Endothelial cell of umbilical vein (primary cell): ENCODE data around the gene HDAC8. TPM values are rescaled to one million over a fixed set of nuclear protein-coding genes. Genes with fewer than 3 reads are reported as not detected.

Experiments
- BruUV-seq: library from RNA; stranded (reverse); fragments of 400-500 nt; replicated peaks from 2 replicates; lab custom pipeline; 2021; lab: Mats Ljungman, UMichigan
- CTCF ChIA-PET: fragments of 300-600, 350-600 bp; sonication (Branson Sonifier 250); formaldehyde crosslinking; loops from one replicate; lab custom pipeline; 2021; ENCODE audit warnings: antibody characterized with exemption, inconsistent platforms; lab: Charles Lee
- POLR2A ChIA-PET: fragments of 300-600, 350-600 bp; sonication (Branson Sonifier 250); formaldehyde crosslinking; loops from one replicate; lab custom pipeline; 2021; ENCODE audit warnings: antibody characterized with exemption, inconsistent platforms; lab: Charles Lee
- DNase-seq: peaks from one replicate; pipeline ENCODE4 v3.0.0-alpha.2; 2011; ENCODE audit warnings: low read depth, low spot score
- FAIRE-seq: peaks from 2 replicates; lab custom pipeline; 2011; peaks lifted over from hg19 to GRCh38; lab: Jason Lieb, UNC
- H2AFZ ChIP-seq: 2 replicates; pipeline ENCODE4 v1.6.0; 2012; ENCODE audit warnings: low read depth, low read length, control low read depth, inconsistent platforms
- H3K27ac ChIP-seq: 2 replicates; pipeline ENCODE4 v1.5.1; 2011; ENCODE audit warnings: low read depth, mild to moderate bottlenecking, control low read depth, low read length, moderate library complexity; ENCODE audit not compliant: insufficient read depth
- H3K27me3 ChIP-seq, 2 experiments: 2 replicates each; pipeline versions ENCODE4 v1.6.0 to v1.6.1; 2011; ENCODE audit warnings: low read length in 2 of 2, mixed read lengths in 1 of 2; ENCODE audit not compliant: control insufficient read depth in 2 of 2, insufficient read depth in 2 of 2
- H3K36me3 ChIP-seq, 2 experiments: 2 replicates in 1 of 2; 3 replicates in 1 of 2; pipeline ENCODE4 v1.5.1; 2011; ENCODE audit warnings: low read length in 2 of 2, mild to moderate bottlenecking in 1 of 2, moderate library complexity in 1 of 2; ENCODE audit not compliant: control insufficient read depth in 2 of 2, insufficient read depth in 2 of 2; ENCODE audit errors: extremely low read depth in 1 of 2
- H3K4me1 ChIP-seq: 3 replicates; pipeline ENCODE4 v1.5.1; 2011; ENCODE audit warnings: mild to moderate bottlenecking, low read length; ENCODE audit not compliant: control insufficient read depth, insufficient read depth; ENCODE audit errors: extremely low read depth
- H3K4me2 ChIP-seq: 2 replicates; pipeline ENCODE4 v1.6.1; 2011; ENCODE audit warnings: low read length, control low read depth, mixed read lengths; ENCODE audit not compliant: insufficient read depth
- H3K4me3 ChIP-seq, 3 experiments: fragments of 200-600 bp in 1 of 3; sonication (generic), shearing (Covaris generic) in 1 of 3; replicated peaks in 1 of 3; 2 replicates each; pipeline ENCODE4 v1.5.1; 2011 to 2016; ENCODE audit warnings: control low read depth in 3 of 3, low read length in 3 of 3, mild to moderate bottlenecking in 2 of 3, inconsistent platforms in 1 of 3, low read depth in 1 of 3, moderate library complexity in 1 of 3; ENCODE audit not compliant: insufficient read depth in 1 of 3
- H3K79me2 ChIP-seq: 2 replicates; pipeline ENCODE4 v1.6.0; 2012; ENCODE audit warnings: low read length, inconsistent platforms; ENCODE audit not compliant: control insufficient read depth, insufficient read depth
- H3K9ac ChIP-seq: replicated peaks from 2 replicates; pipeline ENCODE3; 2011; ENCODE audit warnings: low read length, control low read depth; ENCODE audit not compliant: insufficient read depth; ENCODE audit errors: extremely low read depth
- H3K9me1 ChIP-seq: replicated peaks from 3 replicates; pipeline ENCODE4 v1.6.0; 2011; ENCODE audit warnings: mild to moderate bottlenecking, low read length; ENCODE audit not compliant: control insufficient read depth, insufficient read depth; ENCODE audit errors: extremely low read depth
- H3K9me3 ChIP-seq: replicated peaks from 2 replicates; pipeline ENCODE4 v1.5.1; 2012; ENCODE audit warnings: low read length, inconsistent platforms; ENCODE audit not compliant: control insufficient read depth, insufficient read depth
- H4K20me1 ChIP-seq: replicated peaks from 2 replicates; pipeline ENCODE3; 2011; ENCODE audit warnings: mild to moderate bottlenecking, low read length; ENCODE audit not compliant: control insufficient read depth, insufficient read depth; ENCODE audit errors: extremely low read depth
- EZH2 ChIP-seq: IDR thresholded peaks from 2 replicates; pipeline ENCODE4 v1.6.1; 2012; ENCODE audit warnings: borderline replicate concordance, low read depth, mild to moderate bottlenecking, moderate library complexity, low read length, inconsistent platforms; ENCODE audit not compliant: severe bottlenecking
- FOS ChIP-seq: IDR thresholded peaks from 2 replicates; pipeline ENCODE4 v1.6.1; 2011; ENCODE audit warnings: mild to moderate bottlenecking, low read length, moderate library complexity, borderline replicate concordance; ENCODE audit not compliant: insufficient read depth
- GATA2 ChIP-seq: IDR thresholded peaks from 2 replicates; pipeline ENCODE4 v1.7.0; 2011; ENCODE audit warnings: low read depth, mild to moderate bottlenecking, moderate library complexity, mixed read lengths, low read length; ENCODE audit not compliant: insufficient read length, insufficient read depth
- JUN ChIP-seq: IDR thresholded peaks from 2 replicates; pipeline ENCODE4 v1.6.1; 2011; ENCODE audit warnings: borderline replicate concordance, low read depth; ENCODE audit not compliant: insufficient read length, insufficient read depth
- MYC ChIP-seq: IDR thresholded peaks from one replicate; pipeline ENCODE4 v1.6.1; 2011; ENCODE audit warnings: mild to moderate bottlenecking, low read depth, low read length
- POLR2A ChIP-seq: IDR thresholded peaks from 2 replicates; pipeline ENCODE4 v1.6.1; 2012; ENCODE audit warnings: low read depth, mild to moderate bottlenecking, control low read depth, low read length
- POLR2AphosphoS5 ChIP-seq: IDR thresholded peaks from 2 replicates; pipeline ENCODE4 v1.6.1; 2012; ENCODE audit warnings: low read depth, mild to moderate bottlenecking, control low read depth, low read length, moderate library complexity; ENCODE audit not compliant: insufficient read depth
- dilution Hi-C: fragments of 300-500 bp; cut with MboI; formaldehyde crosslinking; loops from one replicate; pipeline ENCODE4 v1.15.0; 2019; ENCODE audit warnings: low sequenced_read_pairs; ENCODE audit not compliant: extremely low pct_ligation_motif_present
- intact Hi-C: fragments of 100-400 bp; cut with micrococcal nuclease; formaldehyde crosslinking; loops from one replicate; pipeline ENCODE4 v1.10.0; 2022
- polyA plus RNA-seq, 4 experiments: library from polyadenylated mRNA; depleted of rRNA in 3 of 4; stranded (reverse) in 3 of 4; unstranded in 1 of 4; fragments of >200 nt; gene quantifications; 2 replicates each; pipeline versions ENCODE4 v1.2.1 to v1.2.3, GENCODE V29; 2011 to 2012; ENCODE audit warnings: missing spikeins in 1 of 4
- total RNA-seq: library from RNA; stranded (reverse); gene quantifications from 2 replicates; pipeline ENCODE4 v1.2.3, GENCODE V29; 2021
- TF ChIP-seq, protein P1 (sequence below): IDR thresholded peaks from 2 replicates; pipeline ENCODE4 v1.6.1; 2011; ENCODE audit not compliant: insufficient read depth, insufficient read length
- TF ChIP-seq, protein P2 (sequence below), 2 donors: IDR thresholded peaks; 1 replicate in 1 of 2; 2 replicates in 1 of 2; pipeline ENCODE4 v1.5.1; 2011; ENCODE audit warnings: low read length in 2 of 2, mild to moderate bottlenecking in 2 of 2, moderate library complexity in 2 of 2, control low read depth in 1 of 2, inconsistent platforms in 1 of 2, low read depth in 1 of 2; ENCODE audit not compliant: insufficient read depth in 1 of 2; ENCODE audit errors: extremely low read depth in 1 of 2

Gene HDAC8
- total and polyA plus RNA-seq, 2 donors (not counting 3 experiments of a cell fraction or from before 2014, with no cell fraction given): 17.6 to 37.2 TPM

DNA sequence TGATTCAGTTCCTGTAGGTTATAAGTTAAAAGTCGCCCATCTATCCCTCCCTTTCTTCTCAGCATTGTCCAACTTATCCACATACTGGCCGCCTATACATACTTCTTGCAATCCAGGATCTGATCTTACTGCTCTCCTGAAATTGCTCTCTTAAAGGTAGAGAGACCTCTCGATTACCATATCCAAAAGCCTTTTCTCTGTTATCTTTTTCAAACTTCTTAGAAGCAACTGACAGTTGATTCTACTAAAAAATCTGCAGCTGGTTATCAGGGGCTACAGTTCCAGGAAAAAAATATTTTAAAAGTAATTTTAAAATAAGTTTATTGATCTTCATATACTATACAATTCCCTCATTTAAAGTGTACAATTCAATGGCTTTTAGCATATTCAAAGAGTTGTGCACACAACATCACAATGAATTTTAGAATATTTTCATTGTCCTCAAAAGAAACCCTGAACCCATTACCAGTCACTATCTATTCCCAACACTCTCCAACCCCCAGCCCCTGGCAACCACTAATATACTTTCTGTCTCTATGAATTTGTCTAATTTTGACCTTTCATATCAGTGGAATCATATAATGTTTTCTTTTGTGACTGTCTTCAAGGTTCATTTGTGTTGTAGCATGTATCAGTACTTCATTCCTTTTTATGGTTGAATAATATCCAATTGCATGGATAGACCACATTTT, 102.0 kb downstream of the HDAC8 start:
- TF ChIP-seq POLR2AphosphoS5: no peak
- no peak for TF ChIP-seq MYC
- no peak for TF ChIP-seq FOS
- no peak for TF ChIP-seq GATA2
- TF ChIP-seq, protein P1, sequence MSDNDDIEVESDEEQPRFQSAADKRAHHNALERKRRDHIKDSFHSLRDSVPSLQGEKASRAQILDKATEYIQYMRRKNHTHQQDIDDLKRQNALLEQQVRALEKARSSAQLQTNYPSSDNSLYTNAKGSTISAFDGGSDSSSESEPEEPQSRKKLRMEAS: no peak
- TF ChIP-seq JUN: no peak
- TF ChIP-seq, protein P2, sequence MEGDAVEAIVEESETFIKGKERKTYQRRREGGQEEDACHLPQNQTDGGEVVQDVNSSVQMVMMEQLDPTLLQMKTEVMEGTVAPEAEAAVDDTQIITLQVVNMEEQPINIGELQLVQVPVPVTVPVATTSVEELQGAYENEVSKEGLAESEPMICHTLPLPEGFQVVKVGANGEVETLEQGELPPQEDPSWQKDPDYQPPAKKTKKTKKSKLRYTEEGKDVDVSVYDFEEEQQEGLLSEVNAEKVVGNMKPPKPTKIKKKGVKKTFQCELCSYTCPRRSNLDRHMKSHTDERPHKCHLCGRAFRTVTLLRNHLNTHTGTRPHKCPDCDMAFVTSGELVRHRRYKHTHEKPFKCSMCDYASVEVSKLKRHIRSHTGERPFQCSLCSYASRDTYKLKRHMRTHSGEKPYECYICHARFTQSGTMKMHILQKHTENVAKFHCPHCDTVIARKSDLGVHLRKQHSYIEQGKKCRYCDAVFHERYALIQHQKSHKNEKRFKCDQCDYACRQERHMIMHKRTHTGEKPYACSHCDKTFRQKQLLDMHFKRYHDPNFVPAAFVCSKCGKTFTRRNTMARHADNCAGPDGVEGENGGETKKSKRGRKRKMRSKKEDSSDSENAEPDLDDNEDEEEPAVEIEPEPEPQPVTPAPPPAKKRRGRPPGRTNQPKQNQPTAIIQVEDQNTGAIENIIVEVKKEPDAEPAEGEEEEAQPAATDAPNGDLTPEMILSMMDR (IDR thresholded peaks at IDR 0.05; ENCODE audit: extremely low read depth in 1 of 2, insufficient read depth in 1 of 2, low read depth in 1 of 2, low read length in 2 of 2): no peak
- TF ChIP-seq POLR2A: no peak
- no peak for TF ChIP-seq EZH2
- CTCF ChIA-PET: no interaction called here
- dilution Hi-C loops (no loop called here), intact Hi-C loops (no loop called here)
- Histone ChIP-seq H3K27me3 (no peaks in the 10 kb centered on the region), H3K4me1 (no peaks in the 10 kb centered on the region), H3K9ac (no peak overlapping the region), H2AFZ (no peak overlapping the region), H3K36me3 (no peaks in the 10 kb centered on the region), H3K9me1 (no peaks in the 10 kb centered on the region), H4K20me1 (no peaks in the 10 kb centered on the region), H3K79me2 (no peaks in the 10 kb centered on the region), H3K9me3 (no peaks in the 10 kb centered on the region), H3K4me3 (no peak overlapping the region), H3K4me2 (no peak overlapping the region), H3K27ac (no peak overlapping the region)
- BruUV-seq: no TSS peak
- DNase-seq: no peak
- FAIRE-seq: no peak
- POLR2A ChIA-PET: no interaction called here
